ENCODE data around the gene PMEPA1. TPM values are rescaled to one million over a fixed set of nuclear protein-coding genes. Genes with fewer than 3 reads are reported as not detected.

The PMEPA1 gene
- total and polyA plus RNA-seq, 2 experiments from 2014 or later: 7.3 to 15.4 TPM

DNA sequence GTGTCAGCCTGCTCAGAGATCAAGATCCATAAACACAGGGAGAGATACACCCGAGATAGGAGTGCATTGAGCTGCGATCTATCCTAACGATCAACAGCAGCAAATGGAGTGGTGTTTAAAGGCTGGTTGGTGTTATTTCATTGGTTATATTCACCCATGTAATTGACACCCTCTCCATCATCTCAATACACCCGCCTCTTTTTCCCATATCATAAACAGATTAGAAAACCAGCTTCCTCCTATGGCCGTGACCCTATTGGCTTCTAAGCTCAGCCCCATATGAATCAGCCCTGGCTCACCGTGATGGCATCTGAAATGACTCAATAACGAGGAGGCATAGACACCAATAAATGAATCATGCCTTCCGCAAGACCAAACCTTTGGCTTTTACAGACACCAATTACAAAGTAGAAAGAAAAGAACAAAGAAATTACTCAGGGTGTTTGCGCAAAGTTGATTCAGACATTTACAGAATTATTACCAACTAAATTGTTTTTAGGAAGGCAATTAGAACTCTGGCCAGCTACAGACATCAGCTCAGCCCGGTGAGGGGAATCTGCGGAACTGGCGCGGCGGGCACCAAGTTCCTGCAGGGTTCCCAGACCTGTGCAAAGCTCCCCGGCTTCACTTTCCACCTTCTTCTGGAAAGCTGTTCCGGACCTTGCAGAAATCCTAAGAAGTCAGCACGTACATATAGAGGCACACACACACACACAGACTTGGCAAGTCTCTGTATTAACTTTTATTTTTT is 11.5 kb downstream of the PMEPA1 start (continued):
- TF ChIP-seq, protein P1, sequence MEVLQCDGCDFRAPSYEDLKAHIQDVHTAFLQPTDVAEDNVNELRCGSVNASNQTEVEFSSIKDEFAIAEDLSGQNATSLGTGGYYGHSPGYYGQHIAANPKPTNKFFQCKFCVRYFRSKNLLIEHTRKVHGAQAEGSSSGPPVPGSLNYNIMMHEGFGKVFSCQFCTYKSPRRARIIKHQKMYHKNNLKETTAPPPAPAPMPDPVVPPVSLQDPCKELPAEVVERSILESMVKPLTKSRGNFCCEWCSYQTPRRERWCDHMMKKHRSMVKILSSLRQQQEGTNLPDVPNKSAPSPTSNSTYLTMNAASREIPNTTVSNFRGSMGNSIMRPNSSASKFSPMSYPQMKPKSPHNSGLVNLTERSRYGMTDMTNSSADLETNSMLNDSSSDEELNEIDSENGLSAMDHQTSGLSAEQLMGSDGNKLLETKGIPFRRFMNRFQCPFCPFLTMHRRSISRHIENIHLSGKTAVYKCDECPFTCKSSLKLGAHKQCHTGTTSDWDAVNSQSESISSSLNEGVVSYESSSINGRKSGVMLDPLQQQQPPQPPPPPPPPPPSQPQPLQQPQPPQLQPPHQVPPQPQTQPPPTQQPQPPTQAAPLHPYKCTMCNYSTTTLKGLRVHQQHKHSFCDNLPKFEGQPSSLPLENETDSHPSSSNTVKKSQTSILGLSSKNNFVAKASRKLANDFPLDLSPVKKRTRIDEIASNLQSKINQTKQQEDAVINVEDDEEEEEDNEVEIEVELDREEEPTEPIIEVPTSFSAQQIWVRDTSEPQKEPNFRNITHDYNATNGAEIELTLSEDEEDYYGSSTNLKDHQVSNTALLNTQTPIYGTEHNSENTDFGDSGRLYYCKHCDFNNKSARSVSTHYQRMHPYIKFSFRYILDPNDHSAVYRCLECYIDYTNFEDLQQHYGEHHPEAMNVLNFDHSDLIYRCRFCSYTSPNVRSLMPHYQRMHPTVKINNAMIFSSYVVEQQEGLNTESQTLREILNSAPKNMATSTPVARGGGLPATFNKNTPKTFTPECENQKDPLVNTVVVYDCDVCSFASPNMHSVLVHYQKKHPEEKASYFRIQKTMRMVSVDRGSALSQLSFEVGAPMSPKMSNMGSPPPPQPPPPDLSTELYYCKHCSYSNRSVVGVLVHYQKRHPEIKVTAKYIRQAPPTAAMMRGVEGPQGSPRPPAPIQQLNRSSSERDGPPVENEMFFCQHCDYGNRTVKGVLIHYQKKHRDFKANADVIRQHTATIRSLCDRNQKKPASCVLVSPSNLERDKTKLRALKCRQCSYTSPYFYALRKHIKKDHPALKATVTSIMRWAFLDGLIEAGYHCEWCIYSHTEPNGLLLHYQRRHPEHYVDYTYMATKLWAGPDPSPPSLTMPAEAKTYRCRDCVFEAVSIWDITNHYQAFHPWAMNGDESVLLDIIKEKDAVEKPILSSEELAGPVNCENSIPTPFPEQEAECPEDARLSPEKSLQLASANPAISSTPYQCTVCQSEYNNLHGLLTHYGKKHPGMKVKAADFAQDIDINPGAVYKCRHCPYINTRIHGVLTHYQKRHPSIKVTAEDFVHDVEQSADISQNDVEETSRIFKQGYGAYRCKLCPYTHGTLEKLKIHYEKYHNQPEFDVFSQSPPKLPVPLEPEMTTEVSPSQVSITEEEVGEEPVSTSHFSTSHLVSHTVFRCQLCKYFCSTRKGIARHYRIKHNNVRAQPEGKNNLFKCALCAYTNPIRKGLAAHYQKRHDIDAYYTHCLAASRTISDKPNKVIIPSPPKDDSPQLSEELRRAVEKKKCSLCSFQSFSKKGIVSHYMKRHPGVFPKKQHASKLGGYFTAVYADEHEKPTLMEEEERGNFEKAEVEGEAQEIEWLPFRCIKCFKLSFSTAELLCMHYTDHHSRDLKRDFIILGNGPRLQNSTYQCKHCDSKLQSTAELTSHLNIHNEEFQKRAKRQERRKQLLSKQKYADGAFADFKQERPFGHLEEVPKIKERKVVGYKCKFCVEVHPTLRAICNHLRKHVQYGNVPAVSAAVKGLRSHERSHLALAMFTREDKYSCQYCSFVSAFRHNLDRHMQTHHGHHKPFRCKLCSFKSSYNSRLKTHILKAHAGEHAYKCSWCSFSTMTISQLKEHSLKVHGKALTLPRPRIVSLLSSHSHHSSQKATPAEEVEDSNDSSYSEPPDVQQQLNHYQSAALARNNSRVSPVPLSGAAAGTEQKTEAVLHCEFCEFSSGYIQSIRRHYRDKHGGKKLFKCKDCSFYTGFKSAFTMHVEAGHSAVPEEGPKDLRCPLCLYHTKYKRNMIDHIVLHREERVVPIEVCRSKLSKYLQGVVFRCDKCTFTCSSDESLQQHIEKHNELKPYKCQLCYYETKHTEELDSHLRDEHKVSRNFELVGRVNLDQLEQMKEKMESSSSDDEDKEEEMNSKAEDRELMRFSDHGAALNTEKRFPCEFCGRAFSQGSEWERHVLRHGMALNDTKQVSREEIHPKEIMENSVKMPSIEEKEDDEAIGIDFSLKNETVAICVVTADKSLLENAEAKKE (CRISPR knock-in tag; IDR thresholded peaks at IDR 0.05): no peak
- no peak for TF ChIP-seq STAT1 (IDR thresholded peaks at IDR 0.05; ENCODE audit: unreplicated experiment)
- no peak for TF ChIP-seq JUNB (IDR thresholded peaks at IDR 0.05; ENCODE audit: unreplicated experiment)
- TF ChIP-seq EZH2phosphoT487 (IDR thresholded peaks at IDR 0.05; ENCODE audit: unreplicated experiment): no peak
- TF ChIP-seq ZNF331 (CRISPR knock-in tag; IDR thresholded peaks at IDR 0.05; ENCODE audit: low read depth): no peak
- no peak for TF ChIP-seq ZNF114 (CRISPR knock-in tag; IDR thresholded peaks at IDR 0.05)

DNA sequence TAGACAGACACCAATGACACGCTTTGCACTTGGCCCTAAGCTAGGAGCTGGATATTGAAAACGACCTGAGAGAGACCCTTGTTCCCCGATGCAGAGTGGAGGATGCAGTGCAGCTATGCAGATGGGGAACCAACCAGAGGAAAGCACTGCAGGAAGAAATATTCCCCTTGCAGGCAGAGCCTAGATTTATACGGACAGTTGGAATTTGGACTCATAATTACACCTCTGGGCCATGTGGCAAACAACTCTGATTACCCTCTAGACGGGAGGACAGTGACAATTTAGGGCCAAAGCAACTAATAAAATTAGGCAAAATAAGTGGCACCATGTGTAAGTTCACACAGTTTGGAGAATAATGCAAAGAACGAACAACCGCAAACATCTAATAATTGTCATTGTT is 12.3 kb downstream of the PMEPA1 start:
- Histone ChIP-seq H3K36me3 (ENCODE audit: insufficient read depth) (no peaks in the 10 kb centered on the region), H3K4me2 (no peak overlapping the region), H3K27ac (ENCODE audit: low read depth) (no peak overlapping the region), H2AFZ (no peak overlapping the region), H4K20me1 (replicated peaks; ENCODE audit: insufficient read depth) (peaks cover 81% of the 10 kb centered on the region), H3K9me2 (ENCODE audit: insufficient read depth) (no peaks in the 10 kb centered on the region), H3K27me3 (ENCODE audit: insufficient read depth) (no peaks in the 10 kb centered on the region), H3K4me3 (no peak overlapping the region), H3K4me1 (ENCODE audit: insufficient read depth) (peaks cover 33% of the 10 kb centered on the region), H3K79me2 (replicated peaks; ENCODE audit: insufficient read depth) (peaks cover 100% of the 10 kb centered on the region), H3F3A (replicated peaks; ENCODE audit: low read depth) (no peaks in the 10 kb centered on the region)
- Mint-ChIP-seq H3K4me3 (no peak overlapping the region), H3K36me3 (ENCODE audit: low read depth) (no peaks in the 10 kb centered on the region), H3K9me3 (no peaks in the 10 kb centered on the region), H3K27ac (no peak overlapping the region), H3K4me1 (peaks cover 68% of the 10 kb centered on the region), H3K27me3 (ENCODE audit: insufficient read depth, low read depth, poor library complexity) (peaks cover 9% of the 10 kb centered on the region)
- TF ChIP-seq, protein P2, sequence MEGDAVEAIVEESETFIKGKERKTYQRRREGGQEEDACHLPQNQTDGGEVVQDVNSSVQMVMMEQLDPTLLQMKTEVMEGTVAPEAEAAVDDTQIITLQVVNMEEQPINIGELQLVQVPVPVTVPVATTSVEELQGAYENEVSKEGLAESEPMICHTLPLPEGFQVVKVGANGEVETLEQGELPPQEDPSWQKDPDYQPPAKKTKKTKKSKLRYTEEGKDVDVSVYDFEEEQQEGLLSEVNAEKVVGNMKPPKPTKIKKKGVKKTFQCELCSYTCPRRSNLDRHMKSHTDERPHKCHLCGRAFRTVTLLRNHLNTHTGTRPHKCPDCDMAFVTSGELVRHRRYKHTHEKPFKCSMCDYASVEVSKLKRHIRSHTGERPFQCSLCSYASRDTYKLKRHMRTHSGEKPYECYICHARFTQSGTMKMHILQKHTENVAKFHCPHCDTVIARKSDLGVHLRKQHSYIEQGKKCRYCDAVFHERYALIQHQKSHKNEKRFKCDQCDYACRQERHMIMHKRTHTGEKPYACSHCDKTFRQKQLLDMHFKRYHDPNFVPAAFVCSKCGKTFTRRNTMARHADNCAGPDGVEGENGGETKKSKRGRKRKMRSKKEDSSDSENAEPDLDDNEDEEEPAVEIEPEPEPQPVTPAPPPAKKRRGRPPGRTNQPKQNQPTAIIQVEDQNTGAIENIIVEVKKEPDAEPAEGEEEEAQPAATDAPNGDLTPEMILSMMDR (conservative IDR thresholded peaks at IDR 0.05; ENCODE audit: low read depth in 2 of 2): no peak
- ATAC-seq (no peak), DNase-seq (ENCODE audit: low spot score) (no peak)

Data from GM23338 (cell line).